HG03139 (cell line): ENCODE results near the gene ZFHX2.

Source experiments
- ATAC-seq: cut with Tn5 transposase; IDR thresholded peaks from one replicate; pipeline ENCODE4 v1.9.1; 2021; ENCODE audit not compliant: unreplicated experiment

Gene ZFHX2

GRCh38 chr14:23573384-23574015, 21.9 kb upstream of the ZFHX2 start:
- no peak for ATAC-seq

GRCh38 chr14:23572836-23573235, 21.3 kb upstream of the ZFHX2 start:
- no peak for ATAC-seq

GRCh38 chr14:23572524-23572828, 20.9 kb upstream of the ZFHX2 start:
- ATAC-seq, result no peak

GRCh38 chr14:23571701-23572523, 20.3 kb upstream of the ZFHX2 start:
- ATAC-seq, result no peak

GRCh38 chr14:23570806-23571483, 19.4 kb upstream of the ZFHX2 start:
- no peak for ATAC-seq

GRCh38 chr14:23569443-23570151, 18.0 kb upstream of the ZFHX2 start:
- no peak for ATAC-seq

GRCh38 chr14:23568600-23569331, 17.2 kb upstream of the ZFHX2 start:
- ATAC-seq, result no peak

GRCh38 chr14:23568021-23568599, 16.5 kb upstream of the ZFHX2 start:
- ATAC-seq, result no peak

GRCh38 chr14:23567186-23568020, 15.8 kb upstream of the ZFHX2 start, which contains the start of gene AP1G2:
TSS of gene AP1G2 (minus strand) at chr14:23567791. CDS start at chr14:23567314, 477 bp downstream.
- peak; percentile 85 for ATAC-seq

GRCh38 chr14:23566778-23567185, 15.2 kb upstream of the ZFHX2 start:
- peak; percentile 13 for ATAC-seq

GRCh38 chr14:23566112-23566777, 14.7 kb upstream of the ZFHX2 start:
- no peak for ATAC-seq

GRCh38 chr14:23565626-23566025, 14.1 kb upstream of the ZFHX2 start:
- ATAC-seq, result no peak

- no peak for ATAC-seq
These were observed 13.3 kb upstream of the ZFHX2 start for GRCh38 chr14:23564876-23565275.

GRCh38 chr14:23564181-23564812, 12.7 kb upstream of the ZFHX2 start:
- ATAC-seq, result no peak

GRCh38 chr14:23563473-23564180, 12.1 kb upstream of the ZFHX2 start:
- ATAC-seq, result no peak

- ATAC-seq, result no peak
These were observed 11.4 kb upstream of the ZFHX2 start for GRCh38 chr14:23562822-23563472.
